ENCODE results near the gene GPD1.
"Not testable (repeated sequence)": the region's sequence is repeated elsewhere in the genome, so short reads cannot be mapped to it uniquely, and the experiment has no call there.

GPD1 gene

DNA sequence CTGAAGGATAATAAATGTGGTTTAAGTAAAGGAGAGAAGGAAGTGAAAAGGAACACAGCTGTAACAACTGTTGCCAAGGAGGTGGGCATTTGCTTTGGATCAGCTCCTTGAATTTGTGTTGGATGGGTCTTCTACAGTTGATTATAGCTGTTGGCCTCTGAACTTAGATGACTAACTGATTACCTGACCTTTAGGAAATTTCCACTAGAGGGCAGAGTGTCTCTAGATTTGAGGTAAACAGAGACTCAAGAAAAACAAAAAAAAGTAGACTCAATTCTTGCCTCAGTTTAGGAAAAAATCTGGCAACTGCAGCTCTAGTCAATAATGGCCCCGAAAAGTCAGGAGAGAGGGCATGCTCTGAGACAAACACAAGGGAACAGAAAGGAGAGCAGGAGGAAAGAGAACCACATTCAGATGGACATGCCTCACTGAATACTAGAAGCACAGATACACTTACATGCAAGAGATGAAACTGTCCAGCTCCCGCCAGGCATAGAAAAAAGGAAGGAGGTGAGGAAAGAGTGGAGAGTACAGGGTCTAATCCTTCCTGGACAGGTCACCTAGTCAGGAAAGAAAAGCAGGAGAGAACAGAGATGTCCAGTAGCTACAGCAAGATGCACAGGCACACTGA is 28.8 kb downstream of the GPD1 start:
- DNase-seq, result peak; percentile 28

- no peak for DNase-seq
Observed at GRCh38 chr12:50142993-50143392, 39.2 kb downstream of the GPD1 start.

DNA sequence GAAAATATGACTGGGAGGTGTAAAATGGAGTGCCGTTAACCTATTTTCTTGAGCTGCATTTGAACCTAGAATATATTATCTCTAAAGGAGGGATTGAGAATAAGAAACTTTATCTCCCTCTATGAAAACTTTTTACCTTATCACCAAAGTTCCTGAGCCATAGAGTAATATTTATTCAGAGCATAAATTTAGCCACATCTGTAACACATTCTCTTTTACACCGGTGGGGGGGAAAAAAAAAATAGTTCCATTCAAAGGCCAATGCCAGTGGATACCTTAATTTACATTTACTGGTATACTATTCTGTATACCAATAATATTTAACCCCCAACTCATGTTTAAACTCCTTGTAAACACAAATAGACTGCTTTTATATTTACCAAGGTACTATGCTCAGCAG is 41.6 kb downstream of the GPD1 start:
- DNase-seq, result no peak

DNA sequence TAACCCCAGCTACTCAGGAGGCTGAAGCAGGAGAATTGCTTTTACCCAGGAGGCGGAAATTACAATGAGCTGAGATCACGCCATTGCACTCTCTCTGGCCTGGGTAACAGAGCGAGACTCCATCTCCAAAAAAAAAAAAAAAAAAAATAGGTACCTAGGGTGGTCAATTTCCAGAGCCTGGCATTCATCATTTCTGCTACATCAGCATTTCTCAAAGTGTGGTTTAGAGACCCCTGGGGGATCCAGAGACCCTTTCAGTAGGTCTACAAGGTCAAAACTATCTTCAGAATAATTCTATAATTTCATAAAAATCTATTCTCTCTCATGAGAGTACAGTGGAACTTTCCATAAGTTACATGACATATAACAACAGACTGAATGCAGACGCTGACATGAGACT is 43.5 kb downstream of the GPD1 start:
- DNase-seq, result no peak

GRCh38 chr12:50148011-50148410 is 44.2 kb downstream of the GPD1 start:
- DNase-seq, result not testable (repeated sequence)

- no peak for DNase-seq
Observed at GRCh38 chr12:50149311-50149710, 45.5 kb downstream of the GPD1 start.

DNA sequence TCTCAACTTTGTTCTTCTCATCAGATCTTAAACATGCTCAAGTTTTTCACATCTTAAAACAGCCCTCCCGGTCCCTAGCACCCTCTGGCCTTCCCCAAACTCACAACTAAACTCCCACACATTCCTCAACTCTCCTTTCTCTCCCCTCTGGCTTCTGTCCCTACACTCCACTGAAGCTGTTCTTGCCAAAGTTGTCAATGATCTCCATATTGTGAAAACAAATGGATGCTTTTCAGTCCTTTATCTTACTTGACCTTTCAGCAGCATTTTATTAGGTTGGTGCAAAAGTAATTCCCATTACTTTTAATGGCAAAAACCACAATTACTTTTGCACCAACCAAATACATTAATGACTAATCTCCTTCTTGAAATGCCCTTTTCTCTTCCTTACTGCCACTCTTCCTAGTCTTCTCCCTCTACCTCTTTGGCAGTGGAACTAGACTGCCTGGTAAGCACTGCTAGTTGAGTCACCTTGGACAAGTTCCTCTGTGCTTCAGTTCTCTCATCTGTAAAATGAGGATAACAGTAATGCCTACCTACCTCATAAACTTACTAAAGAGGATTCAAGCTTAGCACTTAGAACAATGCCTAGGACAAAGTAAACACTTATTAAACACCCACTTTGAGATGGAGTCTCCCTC is 47.4 kb downstream of the GPD1 start:
- DNase-seq, result no peak

- not testable (repeated sequence) for DNase-seq
Observed at GRCh38 chr12:50154947-50155346, 51.1 kb downstream of the GPD1 start.

DNA sequence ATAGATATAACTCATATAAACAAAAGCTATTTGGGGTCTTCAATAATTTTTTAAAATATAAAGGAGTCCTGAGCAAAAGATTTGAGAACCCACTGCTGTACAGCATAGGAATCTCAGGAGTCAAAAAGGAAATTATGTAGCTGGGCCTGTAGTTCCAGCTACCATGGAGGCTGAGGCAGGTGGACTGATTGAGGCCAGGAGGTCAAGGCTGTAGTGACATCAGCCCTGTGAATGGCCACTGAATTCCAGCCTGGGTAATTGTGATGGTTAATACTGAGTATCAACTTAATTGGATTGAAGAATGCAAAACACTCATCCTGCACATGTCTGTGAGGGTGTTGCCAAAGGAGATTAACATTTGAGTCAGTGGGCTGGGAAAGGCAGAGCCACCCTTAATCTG is 52.8 kb downstream of the GPD1 start:
- DNase-seq, result no peak

DNA sequence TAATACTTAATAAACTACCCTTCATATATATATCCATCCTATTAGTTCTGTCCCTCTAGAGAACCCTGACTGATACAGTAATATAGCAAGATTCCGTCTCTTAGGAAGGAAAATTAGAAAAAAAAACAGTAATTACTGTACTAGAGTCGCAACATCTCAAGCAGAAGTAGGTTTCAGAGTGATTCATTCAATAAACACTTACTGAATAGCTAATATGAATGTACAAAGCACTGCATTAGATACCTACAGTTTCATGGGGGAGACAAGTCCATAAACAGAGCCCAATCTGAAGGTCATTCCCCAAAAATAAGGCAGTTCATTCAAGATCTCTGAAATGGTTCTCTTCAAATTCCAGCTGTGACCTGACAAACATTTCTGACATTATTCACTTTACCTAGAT is 53.5 kb downstream of the GPD1 start:
- DNase-seq, result no peak

DNA sequence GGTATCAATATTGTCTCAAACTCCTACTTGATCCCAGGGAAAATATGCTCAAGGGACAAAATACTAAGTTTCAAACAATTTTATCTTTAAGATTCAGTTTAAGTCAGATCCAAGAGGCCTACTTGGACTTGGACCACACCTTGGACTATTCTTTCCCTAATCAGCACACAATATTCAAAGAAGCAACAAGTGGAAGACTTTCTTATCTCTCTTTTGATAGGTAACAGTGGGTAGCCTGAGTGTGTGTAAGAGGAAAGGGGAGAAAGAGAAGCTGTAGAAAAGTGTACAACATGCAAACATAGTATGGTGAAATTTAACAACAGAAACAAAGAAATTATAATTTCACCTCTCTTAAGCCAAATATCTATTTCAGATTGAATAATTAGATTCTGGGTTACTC is 56.8 kb downstream of the GPD1 start:
- no peak for DNase-seq

All from NCI-H1436 (cell line).